H1 (cell line): ENCODE results near the gene SELENOF. TPM values are rescaled to one million over a fixed set of nuclear protein-coding genes. Genes with fewer than 3 reads are reported as not detected.

Experiments used
- FOSL1 ChIP-seq: IDR thresholded peaks from 2 replicates; pipeline ENCODE4 v1.6.1; 2011; ENCODE audit warnings: mild to moderate bottlenecking, low read depth, low read length, moderate library complexity; ENCODE audit not compliant: insufficient read depth
- KDM4A ChIP-seq: IDR thresholded peaks from one replicate; pipeline ENCODE4 v1.7.1; 2012; ENCODE audit warnings: low read depth, mild to moderate bottlenecking, moderate library complexity, low read length, inconsistent platforms; ENCODE audit not compliant: severe bottlenecking
- KDM5A ChIP-seq: fragments of 200-600 bp; IDR thresholded peaks from 2 replicates; pipeline ENCODE4 v1.7.1; 2012; ENCODE audit warnings: mild to moderate bottlenecking, low read length, inconsistent platforms, mixed read lengths
- SP1 ChIP-seq: IDR thresholded peaks from 2 replicates; pipeline ENCODE4 v1.6.1; 2011; ENCODE audit warnings: low read depth, low read length
- ZNF274 ChIP-seq: IDR thresholded peaks from 2 replicates; pipeline ENCODE4 v1.7.0; 2012; ENCODE audit warnings: low read length, borderline replicate concordance; ENCODE audit errors: extremely low read depth
- polyA plus RNA-seq, 7 experiments: library from polyadenylated mRNA; depleted of rRNA in 3 of 7; stranded (reverse) in 5 of 7; unstranded in 2 of 7; fragments of >200 nt in 5 of 7; fragments of 200-250 nt in 2 of 7; gene quantifications; 1 replicate in 5 of 7; 2 replicates in 1 of 7; 4 replicates in 1 of 7; pipeline versions ENCODE4 v1.2.1 to v1.2.3, GENCODE V29; 2011 to 2013; ENCODE audit warnings: missing spikeins in 2 of 7, mixed read lengths in 2 of 7
- total RNA-seq: library from RNA; stranded (reverse); fragmentation: NEBNext Ultra II Directional; extraction: Animal tissue kit (Norgen Biotek cat#: 25700); gene quantifications from 2 replicates; pipeline ENCODE4 v1.2.1, GENCODE V29; 2021
- TF ChIP-seq, protein P1 (sequence below), 3 experiments: IDR thresholded peaks; 1 replicate in 2 of 3; 2 replicates in 1 of 3; pipeline versions ENCODE4 v1.5.1 to v1.6.1; 2011; ENCODE audit warnings: low read length in 3 of 3, mild to moderate bottlenecking in 3 of 3, inconsistent platforms in 2 of 3, low read depth in 1 of 3, moderate library complexity in 1 of 3; ENCODE audit not compliant: insufficient read depth in 1 of 3; ENCODE audit errors: control extremely low read depth in 1 of 3

The SELENOF gene
- total and polyA plus RNA-seq, 2 of the 8 experiments (the other 6 are each of a cell fraction or from before 2014, with no cell fraction given), result 70.7 to 163 TPM

- TF ChIP-seq, protein P1, sequence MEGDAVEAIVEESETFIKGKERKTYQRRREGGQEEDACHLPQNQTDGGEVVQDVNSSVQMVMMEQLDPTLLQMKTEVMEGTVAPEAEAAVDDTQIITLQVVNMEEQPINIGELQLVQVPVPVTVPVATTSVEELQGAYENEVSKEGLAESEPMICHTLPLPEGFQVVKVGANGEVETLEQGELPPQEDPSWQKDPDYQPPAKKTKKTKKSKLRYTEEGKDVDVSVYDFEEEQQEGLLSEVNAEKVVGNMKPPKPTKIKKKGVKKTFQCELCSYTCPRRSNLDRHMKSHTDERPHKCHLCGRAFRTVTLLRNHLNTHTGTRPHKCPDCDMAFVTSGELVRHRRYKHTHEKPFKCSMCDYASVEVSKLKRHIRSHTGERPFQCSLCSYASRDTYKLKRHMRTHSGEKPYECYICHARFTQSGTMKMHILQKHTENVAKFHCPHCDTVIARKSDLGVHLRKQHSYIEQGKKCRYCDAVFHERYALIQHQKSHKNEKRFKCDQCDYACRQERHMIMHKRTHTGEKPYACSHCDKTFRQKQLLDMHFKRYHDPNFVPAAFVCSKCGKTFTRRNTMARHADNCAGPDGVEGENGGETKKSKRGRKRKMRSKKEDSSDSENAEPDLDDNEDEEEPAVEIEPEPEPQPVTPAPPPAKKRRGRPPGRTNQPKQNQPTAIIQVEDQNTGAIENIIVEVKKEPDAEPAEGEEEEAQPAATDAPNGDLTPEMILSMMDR (IDR thresholded peaks at IDR 0.05; ENCODE audit: control extremely low read depth in 1 of 3, insufficient read depth in 1 of 3, low read depth in 1 of 3, low read length in 3 of 3), result no peak
- no peak for TF ChIP-seq FOSL1
- no peak for TF ChIP-seq KDM4A
- no peak for TF ChIP-seq ZNF274
- no peak for TF ChIP-seq KDM5A
- TF ChIP-seq SP1, result no peak
These were observed 87.1 kb downstream of the SELENOF start (continued) for GRCh38 chr1:86826856-86827255.
